ENCODE measurements around the gene SLC5A10. TPM values are rescaled to one million over a fixed set of nuclear protein-coding genes. Genes with fewer than 3 reads are reported as not detected.

Gene SLC5A10
- total RNA-seq: not detected in 2 replicates

DNA sequence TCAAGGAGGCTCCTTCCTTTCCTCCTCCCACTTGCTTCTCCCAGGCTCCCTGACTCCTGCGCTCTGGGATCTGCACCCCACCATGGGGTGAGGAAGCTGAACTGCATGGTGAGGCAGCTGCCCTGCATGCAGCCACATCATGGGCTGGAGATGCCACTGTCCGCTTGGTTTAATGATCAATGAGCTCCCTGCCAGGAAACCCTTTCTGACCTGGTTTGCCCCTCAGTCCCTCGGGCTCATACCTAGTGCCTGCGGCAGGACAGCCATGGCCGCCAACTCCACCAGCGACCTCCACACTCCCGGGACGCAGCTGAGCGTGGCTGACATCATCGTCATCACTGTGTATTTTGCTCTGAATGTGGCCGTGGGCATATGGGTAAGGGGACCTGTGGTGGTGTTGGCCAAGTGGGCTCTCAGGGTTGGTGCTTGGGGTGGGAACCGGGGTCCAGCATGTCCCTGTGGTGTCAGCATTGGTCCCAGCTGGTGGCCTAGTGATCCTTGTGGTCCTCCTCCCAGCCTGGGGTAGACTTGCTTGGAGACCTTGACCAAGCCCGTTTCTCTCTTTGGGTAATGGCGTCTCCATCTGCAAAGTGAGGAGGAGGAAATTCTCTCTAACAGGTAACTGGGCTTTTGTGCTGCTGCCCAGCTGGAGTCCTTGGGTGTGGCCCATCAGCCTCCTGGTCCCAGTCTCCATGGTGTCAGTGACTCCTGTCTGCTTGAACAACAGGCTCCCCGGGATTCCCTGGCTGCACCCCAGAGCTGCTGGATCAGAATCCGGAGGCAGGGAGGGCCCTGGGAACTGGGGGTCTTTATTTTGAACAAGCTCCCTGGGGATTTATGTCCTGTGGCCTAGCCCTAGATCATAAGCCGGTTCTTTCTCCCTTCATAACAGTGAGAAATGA is at the start of gene SLC5A10:
Gene SLC5A10 (plus strand): TSS at position 225 of the 902 bp plus-strand sequence. CDS start 41 bp downstream, at position 266.

DNA sequence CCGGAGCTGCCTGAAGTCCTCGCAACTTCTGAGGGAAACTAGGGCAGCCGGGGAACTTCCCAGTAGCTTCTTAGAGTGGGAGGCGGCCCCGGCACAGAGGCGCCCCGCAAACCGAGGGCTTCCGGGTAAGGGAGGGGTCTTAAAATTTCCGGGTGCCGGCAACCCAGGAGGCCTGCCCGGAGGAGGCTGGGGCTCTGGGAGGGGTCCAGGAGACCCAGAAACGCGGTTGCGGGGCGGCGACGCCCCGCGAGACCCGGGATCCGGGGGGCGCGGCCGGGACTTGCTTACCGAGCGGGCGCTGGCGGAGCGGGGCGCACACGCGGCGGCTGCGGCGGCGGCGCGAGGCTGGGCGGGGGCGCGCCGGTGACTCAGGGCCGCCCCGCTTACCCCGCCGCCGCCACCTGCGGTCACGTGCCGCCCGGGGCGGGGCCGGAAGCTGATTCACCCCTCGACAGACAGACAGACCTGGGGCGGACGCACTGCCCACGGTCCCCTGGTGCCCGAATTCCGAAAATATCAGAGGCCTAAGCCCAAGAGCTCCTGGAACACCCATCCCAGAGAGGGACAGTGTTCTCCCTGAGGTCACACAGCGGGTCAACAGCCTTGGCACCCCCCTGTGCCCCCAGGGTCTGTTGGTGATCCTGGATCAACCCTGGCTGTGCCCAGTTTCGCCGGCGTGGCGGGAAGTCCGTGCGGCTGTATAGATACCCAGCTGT is 52.6 kb downstream of the SLC5A10 start, which contains the start of gene FAM83G:
Gene FAM83G (minus strand): TSS at position 344 of the 716 bp plus-strand sequence. CDS start 723 bp downstream, outside the sequence.

DNA sequence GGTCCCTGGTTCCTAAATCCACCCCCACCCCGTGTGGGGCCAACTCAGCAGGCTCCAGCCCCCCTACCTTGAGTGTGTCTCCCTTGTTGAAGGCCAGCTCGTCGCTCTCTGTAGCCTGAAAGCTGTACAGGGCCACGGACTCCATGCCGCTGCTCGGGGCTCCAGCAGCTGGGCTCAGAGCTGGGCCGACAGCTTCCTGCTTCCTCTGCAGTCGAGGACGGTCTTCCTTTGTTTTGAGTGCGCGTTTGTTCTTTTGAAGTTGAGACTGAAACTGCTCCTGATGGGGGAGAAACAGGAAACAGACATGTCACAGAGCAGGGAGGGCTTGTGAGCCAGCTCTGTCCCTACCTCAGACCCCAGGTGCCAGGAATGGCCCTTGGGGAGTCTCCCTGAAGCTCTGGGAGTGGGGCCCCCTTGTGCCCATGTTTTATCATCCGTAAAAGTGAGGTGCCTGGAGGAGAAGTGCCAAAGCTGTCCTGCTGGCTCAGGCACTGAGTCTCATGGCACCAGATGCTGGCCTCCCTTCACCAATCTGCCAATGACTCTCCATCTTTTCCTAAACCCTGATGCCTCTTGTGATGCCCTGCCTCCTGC is 94.9 kb downstream of the SLC5A10 start, which contains the start of gene GRAP:
Gene GRAP (minus strand): TSS at position 176 of the 594 bp plus-strand sequence. CDS start 31 bp downstream, at position 145.

Other genes starting within 250 kb of the SLC5A10 start
- gene FBXW10, start 208.1 kb upstream of the SLC5A10 start, total RNA-seq: not detected in 2 replicates
- gene TVP23B, start 171.0 kb upstream of the SLC5A10 start, total RNA-seq: 16.2 and 21.9 TPM in 2 replicates
- 22.9 and 30.9 TPM in 2 replicates for gene PRPSAP2, start 94.0 kb upstream of the SLC5A10 start, total RNA-seq
- gene FAM83G, start 52.6 kb downstream of the SLC5A10 start, total RNA-seq: 11.4 and 11.6 TPM in 2 replicates
- under 0.01 TPM in 1 of 2 replicates, not detected in the other for gene GRAP, start 94.8 kb downstream of the SLC5A10 start, total RNA-seq
- gene GRAPL, start 175.4 kb downstream of the SLC5A10 start, total RNA-seq: 1.5 TPM in 1 of 2 replicates, not detected in the other